H9 (cell line): ENCODE data around the gene FYCO1. TPM values are rescaled to one million over a fixed set of nuclear protein-coding genes. Genes with fewer than 3 reads are reported as not detected.

ENCODE experiments used
- DNase-seq: peaks from one replicate; pipeline ENCODE4 v3.0.0-alpha.2; 2017
- H2AFZ ChIP-seq: one replicate; pipeline ENCODE4 v1.6.1; 2013; ENCODE audit warnings: mild to moderate bottlenecking, low read length, control low read depth, moderate library complexity
- H2AK5ac ChIP-seq: 2 replicates; pipeline ENCODE4 v1.6.1; 2013; ENCODE audit warnings: low read length, control low read depth, mixed read lengths; ENCODE audit not compliant: insufficient read length
- H2BK120ac ChIP-seq: one replicate; pipeline ENCODE4 v1.6.1; 2013; ENCODE audit warnings: low read depth, mild to moderate bottlenecking, low read length, control low read depth, inconsistent platforms; ENCODE audit not compliant: poor library complexity, severe bottlenecking
- H2BK12ac ChIP-seq: 2 replicates; pipeline ENCODE4 v1.6.1; 2013; ENCODE audit warnings: low read length, control low read depth, mixed read lengths, low read depth; ENCODE audit not compliant: insufficient read length
- H2BK15ac ChIP-seq: 2 replicates; pipeline ENCODE4 v1.6.1; 2013; ENCODE audit warnings: low read depth, low read length, control low read depth
- H2BK20ac ChIP-seq: one replicate; pipeline ENCODE4 v1.6.1; 2013; ENCODE audit warnings: low read depth, mild to moderate bottlenecking, low read length, control low read depth, inconsistent platforms; ENCODE audit not compliant: poor library complexity, severe bottlenecking
- H2BK5ac ChIP-seq: 2 replicates; pipeline ENCODE4 v1.6.1; 2013; ENCODE audit warnings: low read length, control low read depth, mixed read lengths; ENCODE audit not compliant: insufficient read length
- H3K14ac ChIP-seq: 2 replicates; pipeline ENCODE4 v1.6.1; 2013; ENCODE audit warnings: low read length, control low read depth; ENCODE audit not compliant: insufficient read depth
- H3K18ac ChIP-seq: 2 replicates; pipeline ENCODE4 v1.6.1; 2013; ENCODE audit warnings: low read depth, mild to moderate bottlenecking, mixed read lengths, low read length, control low read depth; ENCODE audit not compliant: insufficient read length
- H3K23ac ChIP-seq: 2 replicates; pipeline ENCODE4 v1.6.1; 2013; ENCODE audit warnings: low read length, control low read depth, mixed read lengths, low read depth; ENCODE audit not compliant: insufficient read length
- H3K23me2 ChIP-seq: 2 replicates; pipeline ENCODE4 v1.6.1; 2013; ENCODE audit warnings: low read depth, mild to moderate bottlenecking, mixed read lengths, low read length, control low read depth; ENCODE audit not compliant: insufficient read length, poor library complexity, severe bottlenecking
- H3K27ac ChIP-seq: 2 replicates; pipeline ENCODE4 v1.5.1; 2013; ENCODE audit warnings: low read length, control low read depth, mixed read lengths, low read depth; ENCODE audit not compliant: insufficient read length
- H3K27me3 ChIP-seq: 2 replicates; pipeline ENCODE4 v1.6.1; 2013; ENCODE audit warnings: low read length, control low read depth, inconsistent platforms; ENCODE audit not compliant: insufficient read depth
- H3K4ac ChIP-seq: 2 replicates; pipeline ENCODE4 v1.6.1; 2013; ENCODE audit warnings: low read depth, mild to moderate bottlenecking, control low read depth, inconsistent platforms, low read length, moderate library complexity
- H3K4me1 ChIP-seq: 2 replicates; pipeline ENCODE4 v1.6.1; 2013; ENCODE audit warnings: low read length, control low read depth, inconsistent platforms; ENCODE audit not compliant: insufficient read depth
- H3K4me2 ChIP-seq: 2 replicates; pipeline ENCODE4 v1.6.1; 2013; ENCODE audit warnings: low read length, control low read depth, mixed read lengths; ENCODE audit not compliant: insufficient read length, insufficient read depth
- H3K56ac ChIP-seq: 2 replicates; pipeline ENCODE4 v1.6.1; 2013; ENCODE audit warnings: low read depth, mild to moderate bottlenecking, mixed read lengths, low read length, control low read depth; ENCODE audit not compliant: insufficient read length
- H3K79me1 ChIP-seq: 2 replicates; pipeline ENCODE4 v1.6.1; 2013; ENCODE audit warnings: low read depth, mild to moderate bottlenecking, moderate library complexity, low read length, control low read depth, inconsistent platforms; ENCODE audit not compliant: insufficient read depth, poor library complexity, severe bottlenecking
- H3K79me2 ChIP-seq: 2 replicates; pipeline ENCODE4 v1.6.1; 2013; ENCODE audit warnings: low read length, control low read depth, inconsistent platforms; ENCODE audit not compliant: insufficient read depth
- H3K9ac ChIP-seq: 2 replicates; pipeline ENCODE4 v1.6.1; 2013; ENCODE audit warnings: low read length, control low read depth, mixed read lengths; ENCODE audit not compliant: insufficient read length; ENCODE audit errors: extremely low read depth
- H3K9me3 ChIP-seq: one replicate; pipeline ENCODE4 v1.6.1; 2013; ENCODE audit warnings: low read depth, low read length, inconsistent platforms; ENCODE audit not compliant: control insufficient read depth
- H3T11ph ChIP-seq: one replicate; pipeline ENCODE4 v1.6.1; 2013; ENCODE audit warnings: mild to moderate bottlenecking, low read length, control low read depth, inconsistent platforms
- H4K20me1 ChIP-seq: one replicate; pipeline ENCODE4 v1.6.1; 2013; ENCODE audit not compliant: control insufficient read depth, insufficient read length, insufficient read depth
- H4K5ac ChIP-seq: 2 replicates; pipeline ENCODE4 v1.6.1; 2013; ENCODE audit warnings: low read depth, mild to moderate bottlenecking, mixed read lengths, low read length, control low read depth; ENCODE audit not compliant: insufficient read length
- H4K8ac ChIP-seq: replicated peaks from 2 replicates; pipeline ENCODE4 v1.6.1; 2013; ENCODE audit warnings: low read length, control low read depth, mixed read lengths, low read depth; ENCODE audit not compliant: insufficient read length
- H4K91ac ChIP-seq: 2 replicates; pipeline ENCODE4 v1.6.1; 2013; ENCODE audit warnings: low read depth, mild to moderate bottlenecking, moderate library complexity, mixed read lengths, low read length, control low read depth; ENCODE audit not compliant: insufficient read length
- H3K27ac Mint-ChIP-seq, 3 experiments: 2 replicates in 2 of 3; 3 replicates in 1 of 3; pipeline ENCODE4 v1.8.0; 2020 to 2021; ENCODE audit warnings: mixed read lengths in 3 of 3, mild to moderate bottlenecking in 1 of 3, moderate library complexity in 1 of 3
- H3K27me3 Mint-ChIP-seq: 2 replicates; pipeline ENCODE4 v1.8.0; 2021; ENCODE audit warnings: low read depth, mild to moderate bottlenecking, moderate library complexity, mixed read lengths
- H3K36me3 Mint-ChIP-seq, 3 experiments: 2 replicates in 2 of 3; 3 replicates in 1 of 3; pipeline ENCODE4 v1.8.0; 2020 to 2021; ENCODE audit warnings: low read depth in 3 of 3, mixed read lengths in 3 of 3; ENCODE audit not compliant: insufficient read depth in 1 of 3
- H3K4me1 Mint-ChIP-seq, 2 experiments: 2 replicates each; pipeline ENCODE4 v1.8.0; 2020; ENCODE audit warnings: mixed read lengths in 2 of 2
- H3K4me3 Mint-ChIP-seq, 2 experiments: 2 replicates in 1 of 2; 3 replicates in 1 of 2; pipeline ENCODE4 v1.8.0; 2020 to 2021; ENCODE audit warnings: mild to moderate bottlenecking in 2 of 2, mixed read lengths in 2 of 2, moderate library complexity in 1 of 2
- H3K9me3 Mint-ChIP-seq, 2 experiments: 2 replicates in 1 of 2; 3 replicates in 1 of 2; pipeline ENCODE4 v1.8.0; 2020; ENCODE audit warnings: mild to moderate bottlenecking in 2 of 2, mixed read lengths in 2 of 2, moderate library complexity in 1 of 2
- WGBS: extraction: QIAGEN DNeasy Blood & Tissue Kit; methylation state at CpG from one replicate; pipeline ENCODE4 v1.1.7; 2013; ENCODE audit warnings: missing lambda C conversion rate, low lambda C conversion rate, mixed read lengths; ENCODE audit not compliant: insufficient read length; ENCODE audit errors: extremely low coverage; 5-methylcytosine and 5-hydroxymethylcytosine counted together
- total RNA-seq: library from RNA; stranded (reverse); gene quantifications from 2 replicates; pipeline ENCODE4 v1.2.1, GENCODE V29; 2021
- TF ChIP-seq, protein P1 (sequence below): fragments of 200-600 bp; sonication (generic); conservative IDR thresholded peaks from 3 replicates; pipeline ENCODE4 v1.8.0; 2021; ENCODE audit warnings: antibody characterized with exemption, mild to moderate bottlenecking

FYCO1 gene
- total RNA-seq, 1 experiment from 2014 or later = 10.4 TPM

DNA sequence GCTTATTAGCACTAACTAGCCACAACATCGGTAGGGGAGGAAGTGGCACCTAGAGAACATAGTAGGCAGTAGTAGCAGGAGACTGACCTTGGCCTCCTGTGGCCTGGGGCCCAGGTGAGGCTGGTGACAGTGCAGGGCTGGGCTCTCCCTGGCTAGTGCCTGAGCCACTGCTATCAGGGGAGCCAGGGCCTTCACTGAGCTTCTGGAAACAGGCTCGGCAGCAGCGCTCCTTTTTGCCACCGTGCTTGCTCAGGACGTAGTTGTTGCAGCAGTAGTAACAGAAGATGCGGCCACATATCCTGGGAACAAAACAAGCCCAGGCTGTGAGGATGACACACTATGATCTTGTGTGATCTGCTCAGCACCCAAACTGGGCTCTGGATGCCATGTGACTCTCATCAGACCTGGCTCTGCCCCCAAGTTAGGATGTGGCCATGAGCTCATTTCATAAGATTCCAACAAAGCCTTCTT is 37.3 kb downstream of the FYCO1 start:
- H3K9me3 Mint-ChIP-seq = no peaks in the 10 kb centered on the region
- Histone ChIP-seq H3K4me1 (no peaks in the 10 kb centered on the region), H3K4ac (no peak overlapping the region), H3K18ac (no peak overlapping the region), H3K23me2 (no peaks in the 10 kb centered on the region), H4K20me1 (no peaks in the 10 kb centered on the region), H3K56ac (no peak overlapping the region), H3K27ac (no peak overlapping the region), H3K27me3 (no peaks in the 10 kb centered on the region), H3T11ph (no peak overlapping the region), H2BK15ac (no peak overlapping the region), H4K8ac (no peak overlapping the region), H2BK5ac (no peak overlapping the region), H3K14ac (no peak overlapping the region), H3K9ac (no peak overlapping the region), H4K5ac (no peak overlapping the region), H2BK20ac (no peak overlapping the region), H3K79me1 (no peaks in the 10 kb centered on the region), H2AFZ (no peak overlapping the region), H2BK12ac (no peak overlapping the region), H2BK120ac (no peak overlapping the region), H4K91ac (no peak overlapping the region), H3K79me2 (no peaks in the 10 kb centered on the region), H3K23ac (no peak overlapping the region), H2AK5ac (no peak overlapping the region), H3K4me2 (no peak overlapping the region), H3K9me3 (no peaks in the 10 kb centered on the region)
- no peak overlapping the region for H3K4me3 Mint-ChIP-seq
- DNase-seq = no peak
- no CpG with 5 or more reads among the region's 6 CpGs for WGBS
- TF ChIP-seq, protein P1, sequence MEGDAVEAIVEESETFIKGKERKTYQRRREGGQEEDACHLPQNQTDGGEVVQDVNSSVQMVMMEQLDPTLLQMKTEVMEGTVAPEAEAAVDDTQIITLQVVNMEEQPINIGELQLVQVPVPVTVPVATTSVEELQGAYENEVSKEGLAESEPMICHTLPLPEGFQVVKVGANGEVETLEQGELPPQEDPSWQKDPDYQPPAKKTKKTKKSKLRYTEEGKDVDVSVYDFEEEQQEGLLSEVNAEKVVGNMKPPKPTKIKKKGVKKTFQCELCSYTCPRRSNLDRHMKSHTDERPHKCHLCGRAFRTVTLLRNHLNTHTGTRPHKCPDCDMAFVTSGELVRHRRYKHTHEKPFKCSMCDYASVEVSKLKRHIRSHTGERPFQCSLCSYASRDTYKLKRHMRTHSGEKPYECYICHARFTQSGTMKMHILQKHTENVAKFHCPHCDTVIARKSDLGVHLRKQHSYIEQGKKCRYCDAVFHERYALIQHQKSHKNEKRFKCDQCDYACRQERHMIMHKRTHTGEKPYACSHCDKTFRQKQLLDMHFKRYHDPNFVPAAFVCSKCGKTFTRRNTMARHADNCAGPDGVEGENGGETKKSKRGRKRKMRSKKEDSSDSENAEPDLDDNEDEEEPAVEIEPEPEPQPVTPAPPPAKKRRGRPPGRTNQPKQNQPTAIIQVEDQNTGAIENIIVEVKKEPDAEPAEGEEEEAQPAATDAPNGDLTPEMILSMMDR = no peak
- no peak overlapping the region for H3K27ac Mint-ChIP-seq
- H3K4me1 Mint-ChIP-seq = no peaks in the 10 kb centered on the region
- peaks cover 36 to 92% (median 86%) of the 10 kb centered on the region in 3 experiments; a peak in 6 of 7 replicates for H3K36me3 Mint-ChIP-seq
- H3K27me3 Mint-ChIP-seq = no peaks in the 10 kb centered on the region
